Measurements from ENCODE around the gene HCLS1.

- no peak for TF ChIP-seq POLR2AphosphoS5 (IDR thresholded peaks at IDR 0.05)
- TF ChIP-seq, protein P1, sequence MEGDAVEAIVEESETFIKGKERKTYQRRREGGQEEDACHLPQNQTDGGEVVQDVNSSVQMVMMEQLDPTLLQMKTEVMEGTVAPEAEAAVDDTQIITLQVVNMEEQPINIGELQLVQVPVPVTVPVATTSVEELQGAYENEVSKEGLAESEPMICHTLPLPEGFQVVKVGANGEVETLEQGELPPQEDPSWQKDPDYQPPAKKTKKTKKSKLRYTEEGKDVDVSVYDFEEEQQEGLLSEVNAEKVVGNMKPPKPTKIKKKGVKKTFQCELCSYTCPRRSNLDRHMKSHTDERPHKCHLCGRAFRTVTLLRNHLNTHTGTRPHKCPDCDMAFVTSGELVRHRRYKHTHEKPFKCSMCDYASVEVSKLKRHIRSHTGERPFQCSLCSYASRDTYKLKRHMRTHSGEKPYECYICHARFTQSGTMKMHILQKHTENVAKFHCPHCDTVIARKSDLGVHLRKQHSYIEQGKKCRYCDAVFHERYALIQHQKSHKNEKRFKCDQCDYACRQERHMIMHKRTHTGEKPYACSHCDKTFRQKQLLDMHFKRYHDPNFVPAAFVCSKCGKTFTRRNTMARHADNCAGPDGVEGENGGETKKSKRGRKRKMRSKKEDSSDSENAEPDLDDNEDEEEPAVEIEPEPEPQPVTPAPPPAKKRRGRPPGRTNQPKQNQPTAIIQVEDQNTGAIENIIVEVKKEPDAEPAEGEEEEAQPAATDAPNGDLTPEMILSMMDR (IDR thresholded peaks at IDR 0.05): no peak
- TF ChIP-seq POLR2A (IDR thresholded peaks at IDR 0.05): no peak
Measured at GRCh38 chr3:121630355-121630754, 30.3 kb downstream of the HCLS1 start.

All from prostate gland (tissue), 2 donors.